G401 (cell line): ENCODE results near the gene SUPT3H. TPM values are rescaled to one million over a fixed set of nuclear protein-coding genes. Genes with fewer than 3 reads are reported as not detected.
"Not testable (repeated sequence)": the region's sequence is repeated elsewhere in the genome, so short reads cannot be mapped to it uniquely, and the experiment has no call there.

Experiments
- DNase-seq: peaks from one replicate; pipeline ENCODE4 v3.0.0-alpha.2; 2015; ENCODE audit warnings: low spot score
- in situ Hi-C: cut with HindIII; loops from 2 replicates; pipeline ENCODE4 v1.10.0; 2016; ENCODE audit warnings: low sequenced_read_pairs, mixed read lengths
- total RNA-seq: library from RNA; depleted of rRNA; stranded (reverse); fragments of >200 nt; shearing (Covaris generic); gene quantifications from 2 replicates; pipeline ENCODE4 v1.2.3, GENCODE V29; 2014

The SUPT3H gene
- total RNA-seq, 1 experiment from 2014 or later = 10.9 TPM

DNA sequence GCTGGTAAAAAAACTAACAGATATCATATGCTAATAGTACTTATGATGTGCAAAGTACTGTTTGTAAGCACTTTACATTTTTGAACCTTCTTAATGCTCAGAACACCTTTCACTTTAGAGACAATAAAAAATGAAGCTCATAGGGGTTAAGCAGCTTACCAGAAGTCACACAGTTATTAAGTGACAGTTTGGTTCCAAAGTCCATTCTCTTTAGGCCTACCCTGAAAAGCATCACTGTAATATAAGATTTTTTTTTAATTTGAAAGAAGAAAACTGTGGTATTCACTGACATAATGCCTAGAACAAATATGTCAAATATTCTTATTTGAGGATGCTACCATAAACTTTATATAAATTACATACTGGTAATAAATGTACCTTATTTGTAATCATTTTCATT, 177.2 kb downstream of the SUPT3H start:
- in situ Hi-C loops = no loop called here
- DNase-seq = no peak

DNA sequence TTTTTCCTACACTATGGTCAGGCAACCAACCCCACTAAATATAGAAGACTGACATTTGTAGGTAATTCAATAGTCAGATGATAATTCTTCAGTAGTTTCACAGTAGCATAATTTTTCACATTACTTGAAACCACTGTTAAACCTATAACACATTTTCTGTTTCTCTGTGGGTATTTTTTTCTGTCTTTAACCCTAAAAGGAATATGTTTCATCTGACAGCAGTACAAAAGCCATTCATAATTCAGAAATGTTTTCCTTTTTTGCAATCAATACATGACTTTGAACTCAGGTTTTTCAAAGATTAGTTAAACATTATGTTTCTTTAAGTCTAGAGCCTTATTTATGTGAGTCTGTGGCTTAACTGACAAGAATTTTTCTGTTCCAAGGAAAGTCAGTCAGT, 178.2 kb downstream of the SUPT3H start:
- DNase-seq = no peak
- in situ Hi-C loops = no loop called here

- DNase-seq = no peak
- in situ Hi-C loops = no loop called here
Observed at GRCh38 chr6:45196121-45196520, 181.6 kb downstream of the SUPT3H start.

- in situ Hi-C loops = no loop called here
- DNase-seq = no peak
Observed at GRCh38 chr6:45195137-45195536, 182.6 kb downstream of the SUPT3H start.

DNA sequence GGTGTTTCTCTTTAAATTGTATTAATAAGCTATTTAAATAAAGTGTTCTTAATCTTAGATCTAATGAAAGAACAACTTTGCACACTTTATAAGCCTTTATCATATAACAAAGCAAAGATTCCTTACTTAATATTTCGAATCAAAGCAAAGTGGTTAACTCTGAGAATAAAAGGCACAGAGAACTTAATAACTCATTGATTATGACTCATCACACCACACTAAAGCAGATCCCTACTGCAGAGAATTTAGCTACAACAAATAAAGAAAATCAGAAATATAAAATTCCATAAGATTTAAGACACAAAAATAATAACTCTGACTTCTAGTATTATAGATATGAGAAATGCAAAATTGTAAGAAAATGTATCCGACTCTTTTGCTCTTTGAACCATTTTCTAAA, 185.2 kb downstream of the SUPT3H start:
- in situ Hi-C loops = no loop called here
- no peak for DNase-seq

DNA sequence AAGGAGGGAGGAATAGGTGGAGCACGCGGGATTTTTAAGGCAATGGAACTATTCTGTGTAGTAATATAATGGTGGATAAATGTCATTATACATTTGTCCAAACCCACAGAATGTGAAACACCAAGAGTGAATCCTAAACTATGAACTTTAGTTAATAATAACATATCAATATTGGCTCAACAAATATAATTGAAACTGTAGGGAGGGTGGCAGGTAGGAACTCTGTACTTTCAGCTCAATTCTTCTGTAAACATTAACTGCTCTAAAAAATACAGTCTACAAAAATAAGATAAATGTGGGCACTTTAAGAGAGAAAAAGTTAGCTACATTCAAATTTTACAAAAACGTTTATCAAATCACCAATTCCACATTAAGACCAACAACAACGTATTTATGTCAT, 186.3 kb downstream of the SUPT3H start:
- in situ Hi-C loops = no loop called here
- DNase-seq = no peak

GRCh38 chr6:45187836-45188235, 189.9 kb downstream of the SUPT3H start:
- in situ Hi-C loops = no loop called here
- DNase-seq = no peak

DNA sequence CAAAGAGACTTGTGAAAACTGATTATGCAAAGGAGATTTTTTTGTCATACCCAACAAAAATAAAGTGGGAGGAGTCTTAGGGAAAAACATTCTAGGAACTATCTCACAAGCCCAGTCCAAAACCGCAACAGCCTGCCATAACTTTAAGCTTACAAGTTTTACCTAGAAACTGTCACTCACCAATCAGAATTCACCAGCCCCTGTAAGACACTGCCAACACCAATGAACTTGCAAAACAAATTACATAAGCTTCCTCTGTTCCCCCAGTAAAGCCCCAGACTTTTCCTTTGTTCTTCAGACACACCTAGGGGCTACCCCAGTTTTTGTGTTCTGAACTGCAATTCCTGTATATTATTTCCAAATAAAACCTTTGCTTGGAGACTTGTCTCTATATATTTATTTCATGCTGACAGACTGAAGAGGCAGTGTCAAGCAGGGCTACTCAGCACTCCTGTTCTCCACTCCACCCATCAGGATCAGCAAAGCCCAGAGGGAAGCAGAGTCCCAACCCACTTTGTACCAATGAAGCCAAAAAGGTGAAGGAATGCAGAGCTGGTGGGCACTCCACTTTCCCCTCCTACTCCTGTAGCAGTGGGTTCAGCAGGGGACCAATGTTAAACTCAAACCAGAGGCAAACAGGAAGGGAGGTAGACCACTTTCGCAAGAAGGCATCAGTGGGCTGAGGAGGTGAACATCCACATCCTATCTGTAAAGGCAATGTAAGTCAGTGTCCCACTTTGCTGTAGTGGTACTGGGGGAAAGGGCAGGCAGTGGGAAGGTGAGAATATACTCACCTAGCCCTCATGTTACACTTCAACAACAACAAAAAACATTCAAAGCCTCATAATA, 192.1 kb downstream of the SUPT3H start:
- in situ Hi-C loops = no loop called here
- DNase-seq = no peak

- in situ Hi-C loops = no loop called here
- DNase-seq = no peak
Observed at GRCh38 chr6:45184937-45185336, 192.8 kb downstream of the SUPT3H start.

GRCh38 chr6:45184040-45184439, 193.7 kb downstream of the SUPT3H start:
- in situ Hi-C loops = no loop called here
- DNase-seq = no peak

DNA sequence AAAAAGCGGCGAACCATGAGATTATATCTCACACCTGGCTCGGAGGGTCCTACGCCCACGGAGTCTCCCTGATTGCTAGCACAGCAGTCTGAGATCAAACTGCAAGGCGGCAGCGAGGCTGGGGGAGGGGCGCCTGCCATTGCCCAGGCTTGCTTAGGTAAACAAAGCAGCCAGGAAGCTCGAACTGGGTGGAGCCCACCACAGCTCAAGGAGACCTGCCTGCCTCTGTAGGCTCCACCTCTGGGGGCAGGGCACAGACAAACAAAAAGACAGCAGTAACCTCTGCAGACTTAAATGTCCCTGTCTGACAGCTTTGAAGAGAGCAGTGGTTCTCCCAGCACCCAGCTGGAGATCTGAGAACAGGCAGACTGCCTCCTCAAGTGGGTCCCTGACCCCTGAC, 201.4 kb downstream of the SUPT3H start:
- in situ Hi-C loops = not testable (repeated sequence)

GRCh38 chr6:45175272-45175671, 202.5 kb downstream of the SUPT3H start:
- DNase-seq = no peak
- in situ Hi-C loops = no loop called here

More for the DNA sequence above, 201.4 kb downstream of the SUPT3H start:
- not testable (repeated sequence) for DNase-seq

GRCh38 chr6:45174045-45174444, 203.7 kb downstream of the SUPT3H start:
- in situ Hi-C loops = no loop called here
- DNase-seq = no peak

- no peak for DNase-seq
- in situ Hi-C loops = no loop called here
Observed at GRCh38 chr6:45171380-45171779, 206.4 kb downstream of the SUPT3H start.

GRCh38 chr6:45170309-45170708, 207.4 kb downstream of the SUPT3H start:
- in situ Hi-C loops = no loop called here
- DNase-seq = no peak

DNA sequence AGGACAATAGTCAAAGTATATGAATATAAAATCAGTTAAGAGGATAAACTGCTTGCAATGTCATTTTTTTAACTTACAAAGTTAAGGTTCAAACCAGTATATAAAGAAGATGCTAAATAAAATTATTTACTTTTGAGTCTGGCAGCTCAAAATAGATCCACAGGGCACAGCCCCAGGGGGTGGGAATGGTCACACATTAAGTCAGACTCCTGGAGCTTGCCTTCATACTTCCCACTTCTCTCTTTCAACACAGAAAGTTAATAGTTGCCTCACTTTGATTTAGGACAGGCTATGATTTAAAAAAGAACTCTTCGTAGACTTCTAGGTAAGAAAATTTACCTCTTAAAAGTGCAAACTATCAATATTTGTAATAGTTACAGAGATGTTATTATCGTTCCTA, 207.9 kb downstream of the SUPT3H start:
- no peak for DNase-seq
- in situ Hi-C loops = no loop called here

- DNase-seq = no peak
- in situ Hi-C loops = no loop called here
Observed at GRCh38 chr6:45163952-45164766, 213.6 kb downstream of the SUPT3H start.

DNA sequence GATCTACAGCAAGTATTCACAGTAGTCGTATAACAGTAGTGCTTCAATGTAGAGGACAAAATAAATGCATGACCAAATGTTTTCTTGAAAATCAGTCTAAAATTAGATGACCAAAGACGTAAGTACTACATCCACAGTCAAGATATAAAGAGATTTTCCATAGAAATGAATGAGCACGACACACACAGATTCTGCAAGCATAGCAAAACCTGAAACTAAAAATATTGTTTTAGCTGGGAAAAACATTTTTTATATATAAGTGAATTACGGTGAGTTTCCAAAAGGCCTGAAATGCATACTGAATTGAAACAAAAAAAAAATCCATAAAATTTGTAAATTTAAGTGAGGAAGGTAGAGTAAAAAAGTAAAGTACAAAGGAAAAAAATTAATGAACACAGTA, 217.4 kb downstream of the SUPT3H start:
- no peak for DNase-seq
- in situ Hi-C loops = no loop called here

DNA sequence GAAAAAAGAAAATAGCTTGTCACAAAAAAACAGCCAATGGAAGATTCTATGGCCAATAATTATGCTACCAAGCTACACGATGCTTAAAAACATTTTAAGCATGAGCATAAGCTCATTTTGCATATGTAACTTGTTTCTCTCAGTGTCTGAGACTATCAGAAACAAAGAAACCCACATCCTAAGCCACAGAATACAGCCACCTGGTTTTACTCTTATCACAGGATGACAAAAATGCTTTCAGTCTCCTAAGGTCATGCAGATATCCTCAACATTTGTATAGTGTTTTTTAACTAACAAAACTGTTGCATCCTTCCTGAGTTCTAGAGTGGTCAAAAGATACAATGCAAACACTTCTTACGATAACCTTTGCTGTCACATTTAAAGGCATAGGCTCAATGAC, 221.7 kb downstream of the SUPT3H start:
- no peak for DNase-seq
- in situ Hi-C loops = no loop called here

- DNase-seq = no peak
- in situ Hi-C loops = no loop called here
Observed at GRCh38 chr6:45155341-45155894, 222.3 kb downstream of the SUPT3H start.
